CD4-positive, alpha-beta T cell treated with Interleukin-10 for 1 hour (primary cell): ENCODE measurements around the gene TTC5.
"Not testable (repeated sequence)": the region's sequence is repeated elsewhere in the genome, so short reads cannot be mapped to it uniquely, and the experiment has no call there.

Source experiments
- DNase-seq: peaks from one replicate; pipeline ENCODE4 v3.0.0-alpha.2; 2020

TTC5 gene

DNA sequence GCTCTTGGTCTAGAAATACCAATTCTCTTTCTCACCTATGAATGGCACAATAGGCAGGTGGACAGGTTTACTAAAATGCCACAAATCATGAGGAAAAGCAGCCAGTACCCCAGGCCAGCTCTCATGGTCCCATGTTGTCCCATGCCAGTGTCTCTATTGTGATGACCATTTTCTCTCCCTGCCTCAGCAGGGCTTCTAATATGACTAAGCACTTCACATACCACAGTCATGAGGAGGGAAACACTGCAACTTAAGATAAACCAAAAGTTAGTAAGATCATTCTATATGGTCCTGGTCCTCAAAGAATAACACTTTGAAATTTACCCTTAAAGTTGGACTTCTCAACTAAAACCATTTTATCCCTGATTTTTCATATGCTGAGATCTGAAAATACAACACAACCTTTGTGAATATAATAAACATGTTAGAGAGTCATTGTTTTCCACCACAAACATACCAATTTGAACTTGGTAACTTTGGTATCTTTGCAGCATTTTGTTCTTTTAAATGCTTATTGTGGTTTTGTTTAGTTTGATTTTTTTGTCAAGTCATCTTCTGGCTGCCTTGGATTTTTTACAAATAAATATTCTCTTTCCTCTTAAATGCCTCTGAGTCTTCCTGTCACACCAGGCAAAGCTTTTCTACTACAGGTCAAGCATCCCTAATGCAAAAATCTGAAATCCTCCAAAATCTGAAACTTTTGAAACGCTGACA is 3.6 kb downstream of the TTC5 start:
- DNase-seq, result no peak

DNA sequence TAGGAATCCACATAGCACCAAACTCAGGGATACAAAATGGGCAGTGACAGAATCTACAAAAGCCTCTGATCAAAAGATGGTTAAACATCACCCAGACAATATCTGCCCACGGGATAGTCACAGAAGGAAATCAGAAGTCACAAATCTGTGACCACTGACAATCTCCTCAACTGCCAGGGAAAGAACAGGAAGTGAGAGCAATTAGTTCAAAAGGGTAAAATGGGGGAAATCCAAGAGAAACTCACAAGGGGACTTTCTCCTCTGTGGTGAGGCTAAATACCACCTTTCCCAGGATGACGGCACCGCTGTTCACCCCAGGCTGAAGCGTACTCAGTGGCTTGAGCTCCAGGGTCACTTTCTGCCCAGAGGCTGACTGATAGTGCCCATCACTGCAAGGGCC is 10.7 kb downstream of the TTC5 start:
- DNase-seq, result no peak

DNA sequence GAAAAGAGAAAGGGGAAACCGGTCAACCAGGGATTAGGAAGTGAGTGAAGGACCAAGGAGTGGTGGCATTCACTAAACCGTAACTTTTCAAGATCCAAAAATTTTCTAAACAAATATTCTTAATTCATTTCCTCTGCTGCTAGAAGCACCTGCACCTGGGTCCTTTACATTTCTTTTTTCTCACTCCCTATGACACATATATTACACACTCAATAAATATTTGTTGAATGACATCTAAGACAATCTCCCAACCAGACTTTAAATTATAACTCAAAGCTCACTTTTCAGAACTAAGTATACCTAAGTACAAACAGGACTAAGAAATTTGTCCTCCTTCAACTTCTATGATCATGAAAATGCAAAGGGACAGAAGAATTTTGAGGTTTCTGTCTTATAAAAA is 11.1 kb downstream of the TTC5 start:
- DNase-seq, result no peak

DNA sequence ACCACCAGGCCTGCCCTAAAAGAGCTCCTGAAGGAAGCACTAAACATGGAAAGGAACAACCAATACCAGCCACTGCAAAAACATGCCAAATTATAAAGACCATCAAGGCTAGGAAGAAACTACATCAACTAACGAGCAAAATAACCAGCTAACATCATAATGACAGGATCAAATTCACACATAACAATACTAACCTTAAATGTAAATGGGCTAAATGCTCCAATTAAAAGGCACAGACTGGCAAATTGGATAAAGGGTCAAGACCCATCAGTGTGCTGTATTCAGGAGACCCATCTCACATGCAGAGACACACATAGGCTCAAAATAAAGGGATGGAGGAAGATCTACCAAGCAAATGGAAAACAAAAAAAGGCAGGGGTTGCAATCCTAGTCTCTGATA is 23.8 kb downstream of the TTC5 start:
- DNase-seq, result not testable (repeated sequence)

DNA sequence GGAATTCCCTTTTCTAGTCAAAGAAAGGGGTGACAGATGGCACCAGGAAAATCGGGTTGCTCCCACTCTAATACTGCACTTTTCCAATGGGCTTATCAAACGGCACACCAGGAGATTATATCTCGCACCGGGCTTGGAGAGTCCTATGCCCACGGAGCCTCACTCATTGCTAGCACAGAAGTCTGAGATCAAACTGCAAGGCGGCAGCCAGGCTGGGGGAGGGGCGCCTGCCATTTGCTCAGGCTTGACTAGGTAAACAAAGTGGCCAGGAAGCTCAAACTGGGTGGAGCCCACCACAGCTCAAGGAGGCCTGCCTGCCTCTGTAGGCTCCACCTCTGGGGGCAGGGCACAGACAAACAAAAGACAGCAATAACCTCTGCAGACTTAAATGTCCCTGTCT is 25.5 kb downstream of the TTC5 start:
- DNase-seq, result peak; percentile 6

DNA sequence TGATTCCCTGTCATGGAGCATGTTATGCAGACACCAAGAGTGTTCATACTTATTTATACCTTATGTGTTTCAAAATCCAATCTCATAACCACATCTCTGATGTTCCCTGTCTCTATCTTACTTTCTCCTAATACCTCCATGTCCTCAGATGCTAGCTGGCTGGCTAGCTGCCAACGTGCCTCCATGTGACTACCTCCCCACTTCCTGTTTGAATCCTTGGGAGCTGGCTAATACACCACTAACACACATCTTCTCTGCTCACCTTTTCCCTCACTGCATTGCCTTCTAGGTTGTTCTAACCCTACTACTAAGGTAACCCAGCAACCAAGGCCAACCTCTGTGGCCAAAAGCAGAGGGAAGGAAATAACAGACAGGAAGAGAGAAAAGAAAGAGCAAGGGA is 27.3 kb downstream of the TTC5 start:
- DNase-seq, result peak; percentile 44

DNA sequence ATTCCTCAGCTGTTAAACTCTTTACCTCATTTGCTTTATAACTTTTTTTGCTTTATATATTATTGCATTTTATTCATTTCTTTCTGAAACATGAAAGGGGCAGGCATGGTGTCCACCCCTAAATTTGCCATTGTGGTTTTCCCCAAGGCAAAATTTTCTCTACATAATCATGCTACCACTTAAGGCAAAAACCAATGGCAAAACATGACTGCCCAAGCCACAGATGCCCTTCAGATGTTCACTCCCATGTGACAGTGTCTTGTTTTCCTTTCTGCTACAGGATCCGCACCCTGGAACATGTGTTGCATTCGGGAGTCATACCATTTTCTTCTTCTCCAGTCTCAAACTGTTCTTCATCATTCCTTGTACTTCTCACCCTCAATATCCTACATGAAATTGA is 28.3 kb downstream of the TTC5 start:
- no peak for DNase-seq

DNA sequence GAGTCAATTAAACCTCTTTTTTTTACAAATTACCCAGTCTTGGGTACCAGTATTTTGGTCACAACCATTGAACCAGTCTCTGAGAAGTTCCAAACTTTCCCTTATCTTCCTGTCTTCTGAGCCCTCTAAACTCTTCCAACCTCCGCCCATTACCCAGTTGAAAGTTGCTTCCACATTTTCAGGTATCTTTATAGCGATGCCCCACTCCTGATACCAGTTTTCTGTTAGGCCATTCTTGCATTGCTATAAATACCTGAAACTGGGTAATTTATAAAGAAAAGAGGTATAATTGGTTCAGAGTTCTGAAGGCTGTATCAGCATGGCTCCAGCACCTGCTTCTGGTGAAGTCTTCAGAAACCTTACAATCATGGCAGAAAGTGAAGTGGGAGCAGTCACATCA is 31.7 kb downstream of the TTC5 start:
- DNase-seq, result no peak

DNA sequence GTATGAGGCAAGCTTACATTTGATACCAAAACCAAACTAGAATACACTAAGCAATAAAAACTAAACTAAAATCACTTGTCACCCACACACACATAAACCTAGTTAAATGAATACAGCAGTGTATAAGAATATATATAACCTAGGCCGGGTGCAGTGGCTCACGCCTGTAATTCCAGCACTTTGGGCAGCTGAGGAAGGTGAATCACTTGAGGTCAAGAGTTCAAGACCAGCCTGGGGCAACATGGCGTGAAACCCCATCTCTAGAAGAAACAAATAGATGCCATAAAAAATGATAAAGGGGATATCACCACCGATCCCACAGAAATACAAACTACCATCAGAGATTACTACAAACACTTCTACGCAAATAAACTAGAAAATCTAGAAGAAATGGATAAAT is 41.4 kb downstream of the TTC5 start:
- DNase-seq, result not testable (repeated sequence)

DNA sequence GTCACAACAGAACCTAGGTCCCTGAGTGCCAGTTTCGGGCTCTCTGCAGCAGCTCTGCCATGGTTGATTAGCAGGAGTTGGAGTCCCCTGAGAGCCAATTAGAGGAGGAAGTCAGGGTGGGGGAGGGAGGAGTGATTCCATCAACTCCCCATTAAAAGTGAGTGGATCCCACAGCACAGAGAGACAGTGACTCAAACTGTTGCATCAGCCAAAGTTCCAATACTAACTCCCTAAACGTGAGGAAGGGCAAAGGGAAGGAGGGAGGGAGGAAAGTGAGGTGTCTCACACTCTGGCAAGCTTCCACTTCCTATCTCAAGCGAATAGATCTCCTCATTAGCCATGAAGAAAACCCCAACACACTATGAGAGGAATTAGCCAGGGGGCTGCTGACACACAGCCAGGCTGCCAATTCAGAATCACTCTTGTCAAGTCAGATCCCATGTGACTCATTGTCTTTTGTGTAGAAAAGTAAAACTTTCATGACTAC is 43.1 kb downstream of the TTC5 start:
- no peak for DNase-seq

DNA sequence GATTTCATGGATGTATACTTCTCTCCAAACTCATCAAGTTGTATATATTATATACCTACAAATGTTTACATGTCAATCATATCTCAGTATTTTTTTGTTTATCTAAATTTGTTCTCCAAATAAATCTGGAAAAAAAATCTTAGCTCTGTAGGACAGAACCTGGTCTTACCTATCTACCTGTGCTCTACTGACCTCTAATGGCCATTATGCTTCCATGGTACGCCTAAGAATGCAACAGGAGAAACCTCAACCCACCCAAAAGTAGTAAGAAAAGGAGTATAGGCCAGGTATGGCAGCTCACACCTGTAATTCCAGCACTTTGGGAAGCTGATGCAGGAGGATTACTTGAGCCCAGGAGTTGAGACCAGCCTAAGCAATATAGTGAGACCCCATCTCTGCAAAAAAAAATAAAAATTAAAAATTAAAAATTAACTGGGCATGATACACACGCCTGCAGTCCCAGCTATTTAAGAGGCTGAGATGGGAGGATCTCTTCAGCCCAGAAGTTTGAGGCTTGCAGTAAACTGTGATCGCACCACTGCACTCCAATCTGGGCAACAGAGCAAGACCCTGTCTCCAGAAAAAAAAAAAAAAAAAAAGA is 58.0 kb downstream of the TTC5 start:
- DNase-seq, result peak; percentile 13
